Measurements from ENCODE around the gene TNRC6B.

Gene TNRC6B

GRCh38 chr22:40381461-40381860 is 203.7 kb downstream of the TNRC6B start:
- peaks cover 13% of the 10 kb centered on the region for H3K4me1 ChIP-seq (ENCODE audit: low read length)

GRCh38 chr22:40383905-40384304 is 206.2 kb downstream of the TNRC6B start:
- no peak overlapping the region for H2AFZ ChIP-seq (ENCODE audit: low read depth, low read length)
- no peak overlapping the region for H3K4me2 ChIP-seq (ENCODE audit: low read length)
- no peaks in the 10 kb centered on the region for H3K36me3 ChIP-seq (replicated peaks; ENCODE audit: low read depth, low read length)
- H4K20me1 ChIP-seq (ENCODE audit: insufficient read depth, low read length), result peaks cover 5% of the 10 kb centered on the region; the same call in 1 of the 2 replicates
- 0 out of 2 replicates have a peak, but pooled peaks cover 3% of the 10 kb centered on the region for H3K79me2 ChIP-seq (ENCODE audit: low read length)
- H3K4me3 ChIP-seq (ENCODE audit: low read length), result no peak overlapping the region
- no peak overlapping the region for H3K27ac ChIP-seq (ENCODE audit: low read length)
- H3K9me3 ChIP-seq (ENCODE audit: insufficient read depth, low read length), result no peaks in the 10 kb centered on the region
- no peaks in the 10 kb centered on the region for H3K27me3 ChIP-seq (ENCODE audit: low read depth, low read length)
- H3K9ac ChIP-seq (ENCODE audit: low read length), result no peak overlapping the region
- peaks cover 18% of the 10 kb centered on the region for H3K4me1 ChIP-seq (ENCODE audit: low read length)
- TF ChIP-seq CTCF (IDR thresholded peaks at IDR 0.05; ENCODE audit: low read depth, low read length), result no peak
- no peak for TF ChIP-seq EZH2phosphoT487 (IDR thresholded peaks at IDR 0.05; ENCODE audit: low read depth)

More at GRCh38 chr22:40381461-40381860, 203.7 kb downstream of the TNRC6B start:
- no peak for TF ChIP-seq CTCF (IDR thresholded peaks at IDR 0.05; ENCODE audit: low read depth, low read length)
- TF ChIP-seq EZH2phosphoT487 (IDR thresholded peaks at IDR 0.05; ENCODE audit: low read depth), result no peak
- Histone ChIP-seq H3K27me3 (ENCODE audit: low read depth, low read length) (no peaks in the 10 kb centered on the region), H3K9me3 (ENCODE audit: insufficient read depth, low read length) (no peaks in the 10 kb centered on the region), H3K36me3 (replicated peaks; ENCODE audit: low read depth, low read length) (peaks cover 3% of the 10 kb centered on the region), H3K4me2 (ENCODE audit: low read length) (no peak overlapping the region), H3K27ac (ENCODE audit: low read length) (no peak overlapping the region), H3K79me2 (ENCODE audit: low read length) (peaks cover 11% of the 10 kb centered on the region), H3K4me3 (ENCODE audit: low read length) (no peak overlapping the region), H2AFZ (ENCODE audit: low read depth, low read length) (no peak overlapping the region), H4K20me1 (ENCODE audit: insufficient read depth, low read length) (peaks cover 7% of the 10 kb centered on the region; the same call in 1 of the 2 replicates), H3K9ac (ENCODE audit: low read length) (no peak overlapping the region)

GRCh38 chr22:40385036-40385782 is 207.5 kb downstream of the TNRC6B start:
- Histone ChIP-seq H3K27ac (ENCODE audit: low read length) (peak overlapping the region; percentile 12), H3K27me3 (ENCODE audit: low read depth, low read length) (no peaks in the 10 kb centered on the region), H4K20me1 (ENCODE audit: insufficient read depth, low read length) (no peaks in the 10 kb centered on the region), H2AFZ (ENCODE audit: low read depth, low read length) (peak overlapping the region; percentile 3; the same call in 1 of the 2 replicates), H3K4me2 (ENCODE audit: low read length) (peak overlapping the region; percentile 72), H3K9ac (ENCODE audit: low read length) (peak overlapping the region; percentile 20), H3K4me1 (ENCODE audit: low read length) (peaks cover 18% of the 10 kb centered on the region), H3K4me3 (ENCODE audit: low read length) (peak overlapping the region; percentile 65), H3K79me2 (ENCODE audit: low read length) (0 out of 2 replicates have a peak, but pooled peaks cover 3% of the 10 kb centered on the region), H3K9me3 (ENCODE audit: insufficient read depth, low read length) (no peaks in the 10 kb centered on the region), H3K36me3 (replicated peaks; ENCODE audit: low read depth, low read length) (no peaks in the 10 kb centered on the region)
- no peak for TF ChIP-seq EZH2phosphoT487 (IDR thresholded peaks at IDR 0.05; ENCODE audit: low read depth)
- TF ChIP-seq CTCF (IDR thresholded peaks at IDR 0.05; ENCODE audit: low read depth, low read length), result 0 out of 2 replicates have a peak, but pooled peaks have one; percentile 12
